VCaP (cell line): ENCODE results near the gene RNF166.

Experiments used
- H3K27ac ChIP-seq: fragments of 450-650 bp; 2 replicates; pipeline ENCODE4 v1.5.1; 2017
- TF ChIP-seq, protein P1 (sequence below): fragments of 450-650 bp; conservative IDR thresholded peaks from 2 replicates; pipeline ENCODE4 v1.5.1; 2017; ENCODE audit warnings: mild to moderate bottlenecking, moderate library complexity

Gene RNF166

GRCh38 chr16:88721815-88722755, 15.9 kb upstream of the RNF166 start:
- TF ChIP-seq, protein P1, sequence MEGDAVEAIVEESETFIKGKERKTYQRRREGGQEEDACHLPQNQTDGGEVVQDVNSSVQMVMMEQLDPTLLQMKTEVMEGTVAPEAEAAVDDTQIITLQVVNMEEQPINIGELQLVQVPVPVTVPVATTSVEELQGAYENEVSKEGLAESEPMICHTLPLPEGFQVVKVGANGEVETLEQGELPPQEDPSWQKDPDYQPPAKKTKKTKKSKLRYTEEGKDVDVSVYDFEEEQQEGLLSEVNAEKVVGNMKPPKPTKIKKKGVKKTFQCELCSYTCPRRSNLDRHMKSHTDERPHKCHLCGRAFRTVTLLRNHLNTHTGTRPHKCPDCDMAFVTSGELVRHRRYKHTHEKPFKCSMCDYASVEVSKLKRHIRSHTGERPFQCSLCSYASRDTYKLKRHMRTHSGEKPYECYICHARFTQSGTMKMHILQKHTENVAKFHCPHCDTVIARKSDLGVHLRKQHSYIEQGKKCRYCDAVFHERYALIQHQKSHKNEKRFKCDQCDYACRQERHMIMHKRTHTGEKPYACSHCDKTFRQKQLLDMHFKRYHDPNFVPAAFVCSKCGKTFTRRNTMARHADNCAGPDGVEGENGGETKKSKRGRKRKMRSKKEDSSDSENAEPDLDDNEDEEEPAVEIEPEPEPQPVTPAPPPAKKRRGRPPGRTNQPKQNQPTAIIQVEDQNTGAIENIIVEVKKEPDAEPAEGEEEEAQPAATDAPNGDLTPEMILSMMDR: no peak
- H3K27ac ChIP-seq: no peak overlapping the region

DNA sequence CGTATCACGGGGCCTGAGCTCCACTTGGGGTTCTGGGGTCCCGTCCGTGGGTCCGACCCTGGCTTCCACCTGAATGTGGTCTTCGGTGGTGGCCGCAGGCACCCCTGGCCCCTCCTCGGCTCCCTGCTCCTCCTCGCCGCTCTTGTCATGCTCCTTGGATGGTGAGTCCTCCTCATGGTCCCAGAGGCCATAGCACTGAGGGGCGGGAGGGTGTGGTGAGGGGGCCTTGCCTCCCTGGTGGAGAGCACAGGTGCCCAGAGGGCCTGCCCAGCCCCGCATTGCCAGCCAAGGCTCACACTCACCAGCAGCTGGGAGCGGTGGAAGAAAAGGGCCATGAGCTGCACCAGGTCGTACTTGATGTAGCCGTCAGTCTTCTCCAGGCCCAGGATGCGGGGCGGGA, 15.0 kb upstream of the RNF166 start:
- no peak overlapping the region for H3K27ac ChIP-seq

GRCh38 chr16:88720396-88720970, 14.3 kb upstream of the RNF166 start:
- H3K27ac ChIP-seq: no peak overlapping the region
- TF ChIP-seq, protein P1: no peak

More for the DNA sequence above, 15.0 kb upstream of the RNF166 start:
- TF ChIP-seq, protein P1: no peak

DNA sequence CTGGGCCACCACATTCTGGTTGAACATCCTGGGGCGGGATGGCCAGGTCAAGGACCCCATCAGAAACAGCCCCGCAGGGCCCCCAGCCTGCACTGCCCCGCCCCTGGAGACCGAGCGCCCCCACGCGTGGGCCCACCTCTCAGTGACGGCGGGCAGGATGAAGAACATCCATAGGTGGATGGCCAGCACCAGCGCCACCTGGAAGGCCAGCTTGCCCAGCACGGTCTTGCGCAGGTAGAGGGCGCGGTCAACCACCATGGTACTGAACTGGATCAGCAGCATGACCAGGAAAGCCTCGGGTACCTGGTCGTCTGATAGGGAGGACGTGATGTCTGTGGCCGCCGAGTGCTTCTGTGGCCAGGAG, 13.7 kb upstream of the RNF166 start:
- no peak overlapping the region for H3K27ac ChIP-seq
- TF ChIP-seq, protein P1: no peak

GRCh38 chr16:88719267-88719932, 13.2 kb upstream of the RNF166 start:
- TF ChIP-seq, protein P1: no peak

GRCh38 chr16:88718178-88718577, 12.0 kb upstream of the RNF166 start:
- no peak overlapping the region for H3K27ac ChIP-seq
- TF ChIP-seq, protein P1: no peak

More at GRCh38 chr16:88719267-88719932, 13.2 kb upstream of the RNF166 start:
- no peak overlapping the region for H3K27ac ChIP-seq

GRCh38 chr16:88716601-88717001, 10.4 kb upstream of the RNF166 start:
- TF ChIP-seq, protein P1: no peak

More at GRCh38 chr16:88716601-88717001, 10.4 kb upstream of the RNF166 start:
- H3K27ac ChIP-seq: no peak overlapping the region
